GM21737 (cell line): Measurements from ENCODE around the gene HSDL1.
A peak's percentile ranks its signal among the peaks of the same experiment; 100 is the strongest.
"Not testable (repeated sequence)": the region's sequence is repeated elsewhere in the genome, so short reads cannot be mapped to it uniquely, and the experiment has no call there.

Source experiments
- ATAC-seq: cut with Tn5 transposase; IDR thresholded peaks from one replicate; pipeline ENCODE4 v1.9.1; 2021; ENCODE audit warnings: mild to moderate bottlenecking, moderate library complexity; ENCODE audit not compliant: unreplicated experiment

HSDL1 gene

DNA sequence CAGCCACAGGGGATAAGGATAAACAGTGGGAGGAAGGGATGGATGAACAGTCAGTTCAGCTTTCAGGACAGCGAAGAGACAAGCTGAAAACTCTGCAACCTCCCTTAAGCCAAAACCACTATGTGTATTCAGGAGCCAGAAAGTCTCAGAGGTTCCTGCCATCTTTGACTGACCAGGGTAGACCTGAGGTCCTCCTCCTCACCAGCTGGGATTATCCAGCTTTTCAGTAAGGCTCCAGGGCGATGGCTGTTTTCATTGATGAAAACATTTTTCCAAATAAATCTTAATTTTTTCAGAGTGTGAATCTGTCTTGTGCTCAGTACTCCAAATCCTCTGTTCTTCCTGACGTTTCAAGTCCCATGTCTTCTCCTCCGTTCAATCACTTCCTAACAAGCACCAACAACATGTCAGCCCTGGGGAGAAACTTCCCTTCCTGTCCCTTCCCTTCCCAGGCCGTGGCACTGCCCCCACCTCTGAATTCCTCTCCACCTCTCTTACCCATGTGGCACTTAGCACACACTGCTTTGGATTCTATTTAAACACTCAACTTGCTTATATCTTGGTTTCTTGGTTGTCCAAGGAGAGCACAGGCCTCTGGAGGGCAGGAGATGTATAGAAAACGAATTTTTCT lies 5.2 kb downstream of the HSDL1 start:
- no peak for ATAC-seq

DNA sequence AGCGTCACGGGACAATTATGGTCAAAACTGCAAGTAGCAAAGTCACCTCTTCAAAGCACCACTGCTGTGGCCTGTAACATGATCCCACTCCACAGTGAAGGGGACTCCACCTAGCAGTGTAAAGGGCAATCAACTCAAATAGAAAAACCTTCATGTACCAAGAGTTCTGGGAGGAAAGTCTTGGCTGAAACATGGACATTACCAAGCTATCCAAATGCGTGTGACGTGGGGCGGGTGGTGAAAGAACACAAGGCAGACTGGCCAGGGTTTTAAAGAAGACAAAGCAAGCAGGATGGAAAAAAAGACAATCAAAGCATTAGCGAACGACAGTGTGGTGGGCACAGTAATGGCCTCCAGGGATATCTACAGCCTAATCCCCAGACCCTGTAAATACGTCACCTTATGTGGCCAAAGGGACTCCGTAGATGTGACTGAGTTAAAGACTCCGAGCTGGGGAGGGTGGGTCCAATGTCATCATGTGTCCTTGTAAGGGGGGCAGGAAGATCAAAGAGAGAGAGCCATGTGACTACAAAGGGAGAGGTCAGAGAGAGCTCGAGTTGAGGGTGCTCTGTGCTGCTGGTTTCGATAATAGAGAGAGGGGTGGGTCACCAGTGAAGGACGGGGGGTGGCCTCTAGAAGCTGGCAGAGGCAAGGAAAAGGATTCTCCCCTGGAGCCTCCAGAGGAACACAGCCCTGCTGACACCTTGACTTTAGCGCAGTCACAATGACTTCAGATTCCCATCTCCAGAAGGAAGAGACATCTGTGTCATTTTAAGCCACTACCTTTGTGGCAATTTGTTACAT lies 6.0 kb downstream of the HSDL1 start:
- no peak for ATAC-seq

DNA sequence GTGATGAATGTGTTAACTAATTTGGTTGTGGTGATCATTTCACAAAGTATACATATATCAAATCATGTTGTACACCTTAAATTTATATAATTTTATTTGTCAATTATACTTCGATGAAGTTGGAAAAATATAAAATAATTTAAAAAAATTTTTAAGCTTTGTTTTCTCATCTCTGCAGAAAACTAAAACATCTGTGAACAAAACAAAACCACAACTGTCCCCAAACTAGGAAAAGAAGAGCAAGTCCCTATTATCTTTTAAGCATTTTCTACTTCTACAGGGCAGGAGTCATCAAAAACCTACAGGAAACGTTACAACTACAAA lies 6.5 kb downstream of the HSDL1 start:
- ATAC-seq, result no peak

- ATAC-seq, result no peak
These were observed 7.1 kb downstream of the HSDL1 start for GRCh38 chr16:84137769-84138357.

DNA sequence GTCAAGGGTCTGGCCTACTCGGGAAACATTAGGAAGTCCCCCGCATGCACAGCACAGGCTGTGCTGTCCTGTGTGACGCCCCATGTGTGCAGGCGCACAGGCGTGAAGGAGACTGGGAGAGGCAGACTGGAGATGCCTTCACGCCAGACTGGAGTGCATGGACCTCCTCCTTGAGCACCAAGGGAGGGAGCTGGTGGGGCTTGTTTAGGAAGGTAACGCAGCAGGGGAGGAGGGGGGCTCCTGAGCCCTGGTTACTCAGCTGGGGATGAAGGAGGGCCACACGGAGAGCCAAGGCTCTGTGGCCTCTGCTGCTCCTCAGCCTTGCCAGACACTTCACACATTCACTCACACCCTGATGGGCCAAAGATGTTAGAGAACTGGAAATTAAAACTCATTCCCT lies 7.7 kb downstream of the HSDL1 start:
- no peak for ATAC-seq

- no peak for ATAC-seq
These were observed 8.4 kb downstream of the HSDL1 start for GRCh38 chr16:84136331-84137125.

- no peak for ATAC-seq
These were observed 12.3 kb downstream of the HSDL1 start for GRCh38 chr16:84132527-84133285.

GRCh38 chr16:84131117-84131516 lies 13.9 kb downstream of the HSDL1 start:
- no peak for ATAC-seq

DNA sequence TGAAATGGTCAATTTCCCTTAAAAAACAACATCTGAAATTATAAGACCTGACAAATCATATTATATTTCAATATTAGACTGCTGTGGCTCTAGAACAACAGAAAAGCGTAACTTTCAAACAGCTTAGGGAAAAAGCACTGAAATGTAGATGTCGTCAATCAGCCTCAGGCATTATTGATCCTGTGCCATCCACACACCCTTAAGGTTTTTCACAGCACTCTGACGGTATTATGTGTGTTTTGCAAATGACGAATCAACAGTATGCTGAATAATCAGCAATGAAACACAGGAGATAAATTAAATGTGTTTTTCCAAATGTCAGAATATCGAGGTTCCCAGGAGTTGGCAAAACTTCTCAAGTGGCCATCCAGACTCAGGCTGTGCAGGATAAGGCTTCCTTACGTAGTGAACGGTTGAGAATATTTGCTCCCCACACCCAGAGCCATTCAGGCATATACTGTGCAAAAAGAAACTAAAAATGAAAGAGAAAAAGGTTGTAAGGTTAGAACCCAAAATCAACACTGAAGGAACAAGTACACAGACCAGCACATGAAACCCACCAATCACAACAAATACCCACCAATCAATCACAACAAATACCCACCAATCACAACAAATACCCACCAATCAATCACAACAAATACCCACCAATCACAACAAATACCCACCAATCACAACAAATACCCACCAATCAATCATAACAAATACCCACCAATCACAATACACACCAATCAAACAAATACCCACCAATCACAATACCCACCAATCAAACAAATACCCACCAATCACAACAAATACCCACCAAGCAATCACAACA lies 20.5 kb downstream of the HSDL1 start:
- peak; percentile 57 for ATAC-seq

DNA sequence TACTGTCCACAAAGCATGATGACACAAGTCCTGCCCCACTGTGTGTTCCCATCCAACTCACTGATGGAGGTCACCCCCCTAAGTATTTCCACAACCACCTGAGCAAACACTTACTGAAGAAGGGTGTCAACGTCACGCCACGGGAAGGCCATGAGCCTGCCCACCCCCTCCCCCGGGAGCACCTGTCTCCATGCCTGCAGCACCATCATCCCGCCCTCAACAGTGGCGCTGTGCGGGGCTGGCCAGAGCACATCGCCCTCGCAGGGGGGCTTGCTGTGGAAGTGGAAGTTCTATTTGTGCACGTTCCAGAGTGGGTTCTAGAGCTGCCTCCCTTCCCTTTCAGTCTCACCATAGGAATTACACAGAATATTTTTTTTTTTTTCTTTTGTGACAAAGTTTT lies 24.0 kb downstream of the HSDL1 start:
- ATAC-seq, result no peak

DNA sequence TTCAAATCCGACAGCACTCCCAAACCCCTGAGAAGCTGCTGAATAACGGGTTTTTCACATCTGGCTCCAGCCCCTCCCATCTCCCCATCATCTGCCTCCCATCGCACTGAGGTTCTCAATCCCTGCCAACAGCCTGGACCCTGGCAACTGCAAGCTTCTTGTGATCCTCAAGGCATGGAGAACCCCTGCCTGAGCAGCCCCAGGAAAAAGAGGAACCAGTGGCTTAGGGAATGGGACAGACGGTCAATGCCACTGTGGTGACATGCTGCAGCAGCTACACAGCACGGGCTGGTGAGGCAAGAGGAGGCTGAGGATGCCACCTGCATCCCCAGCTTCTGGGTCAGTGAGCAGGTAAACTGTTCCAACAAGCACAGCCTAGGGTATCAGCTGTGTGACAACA lies 25.0 kb downstream of the HSDL1 start:
- no peak for ATAC-seq

GRCh38 chr16:84119368-84119767 lies 25.6 kb downstream of the HSDL1 start:
- ATAC-seq, result no peak

GRCh38 chr16:84118315-84118714 lies 26.7 kb downstream of the HSDL1 start:
- not testable (repeated sequence) for ATAC-seq

DNA sequence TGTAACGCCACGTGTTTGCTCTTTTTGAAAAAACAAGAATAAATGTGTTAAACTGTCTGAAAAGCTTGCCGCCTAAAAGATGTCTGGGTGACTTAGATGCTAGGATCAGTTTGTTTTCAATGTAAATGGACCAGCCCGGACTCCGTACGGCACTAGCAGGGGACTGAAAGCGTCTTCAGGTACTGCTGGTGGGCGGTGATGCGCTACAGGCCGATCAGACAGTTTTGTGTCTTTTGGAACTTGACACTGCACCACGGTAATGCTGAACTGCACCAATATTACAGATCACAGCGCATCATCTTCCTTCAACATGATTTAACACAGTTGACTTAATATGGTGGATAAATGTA lies 27.5 kb downstream of the HSDL1 start:
- ATAC-seq, result peak; percentile 7

DNA sequence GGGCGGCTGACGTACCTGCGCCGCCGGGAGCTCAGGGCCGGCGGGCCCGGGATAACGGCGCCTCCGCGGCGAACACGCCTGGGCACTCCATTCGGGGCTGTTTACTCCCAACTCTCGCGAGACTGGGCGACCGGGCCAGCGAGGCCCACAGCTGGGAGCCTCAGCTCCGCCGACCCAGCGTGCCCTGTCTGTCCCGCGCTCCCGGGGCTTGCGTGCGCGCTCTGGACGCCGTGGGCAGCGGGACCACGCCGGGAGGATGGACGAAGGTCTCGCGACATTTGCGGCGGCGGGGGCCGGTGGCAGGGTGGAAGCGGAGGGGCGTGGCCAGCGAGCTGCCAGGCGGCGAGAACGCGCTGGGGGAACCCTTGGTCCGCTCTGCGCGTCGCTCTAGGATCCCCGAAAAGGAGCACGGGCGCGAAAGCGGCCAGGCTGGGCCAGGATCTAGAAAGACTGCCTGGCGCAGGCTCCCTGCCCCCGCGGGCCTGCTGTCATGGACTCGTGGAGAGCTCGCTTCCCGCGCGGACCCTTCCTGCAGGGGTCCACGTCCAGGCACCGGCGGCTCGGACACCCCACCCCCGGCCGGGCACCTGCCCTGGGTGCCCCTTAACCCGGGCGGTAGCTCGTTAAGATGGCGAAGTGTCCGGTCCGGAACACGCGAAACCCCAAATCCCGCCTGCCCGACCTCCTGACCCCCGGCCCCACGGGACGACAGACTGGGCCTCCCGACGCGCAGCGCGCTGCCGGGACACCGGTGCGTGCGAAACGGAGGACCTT lies 28.1 kb downstream of the HSDL1 start, which contains the start of gene MBTPS1:
MBTPS1 (minus strand) TSS at position 223 of the 774 bp plus-strand sequence. CDS start 15,159 bp downstream, outside the sequence.
- peak; percentile 92 for ATAC-seq

DNA sequence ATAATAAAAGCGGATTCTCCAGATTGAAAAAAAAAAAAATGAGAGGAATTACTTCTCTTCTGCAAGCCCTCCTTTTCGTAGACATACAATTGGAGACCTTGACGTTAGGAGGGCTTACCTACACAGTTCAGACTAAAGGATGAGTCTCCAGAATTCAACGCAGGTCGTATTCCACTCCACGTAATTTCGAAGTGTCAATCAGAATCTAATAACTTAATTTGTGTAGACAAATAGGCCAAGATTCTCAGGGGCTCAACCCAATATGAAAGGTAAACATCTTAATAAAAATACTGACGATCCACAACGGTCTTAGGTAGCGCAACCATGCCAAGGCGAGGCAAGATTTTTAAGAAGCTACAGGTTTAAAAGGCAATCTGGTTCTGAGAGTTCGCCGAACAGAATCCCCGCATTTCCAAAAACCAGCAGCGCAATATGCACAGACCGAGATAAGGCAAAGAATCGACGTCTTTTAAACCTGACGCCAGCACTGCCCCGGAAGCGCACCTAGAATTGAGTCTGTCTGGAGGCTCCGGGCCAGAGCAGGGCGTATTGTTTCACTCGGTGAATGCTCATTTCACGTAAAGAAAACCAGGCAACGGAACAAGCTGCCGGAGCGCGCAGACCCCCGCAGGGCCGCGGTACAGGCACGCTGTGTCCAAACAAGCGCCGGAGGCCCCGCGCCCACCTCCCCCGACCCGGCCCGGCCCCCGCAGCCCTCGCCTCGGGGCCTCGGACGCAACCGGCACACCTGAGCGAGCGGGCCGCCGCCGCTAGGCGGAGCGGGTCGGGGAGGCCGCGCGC lies 28.9 kb downstream of the HSDL1 start:
- peak; percentile 30 for ATAC-seq

GRCh38 chr16:84111949-84112348 lies 33.0 kb downstream of the HSDL1 start:
- not testable (repeated sequence) for ATAC-seq

DNA sequence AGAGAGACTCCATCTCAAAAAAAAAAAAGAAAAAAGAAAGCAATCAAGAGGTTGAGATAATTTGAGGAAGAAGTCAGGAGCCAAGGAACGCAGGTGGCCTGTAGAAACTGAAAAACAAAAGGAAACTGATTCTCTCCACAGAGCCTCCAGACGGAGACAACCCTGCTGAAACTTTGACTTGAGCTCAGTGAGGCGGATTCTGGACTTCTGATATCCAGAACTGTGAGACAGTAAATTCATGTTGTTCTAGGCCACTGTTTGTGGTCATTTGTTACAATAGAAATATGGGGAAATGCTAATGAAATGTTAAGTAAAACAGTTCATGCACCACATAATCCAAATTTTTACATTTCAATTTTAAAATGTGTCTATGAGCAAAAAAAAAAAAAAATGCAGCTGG lies 33.5 kb downstream of the HSDL1 start:
- no peak for ATAC-seq
